HepG2 (cell line): Measurements from ENCODE around the gene RGL1. TPM values are rescaled to one million over a fixed set of nuclear protein-coding genes. Genes with fewer than 3 reads are reported as not detected.

Experiments
- ATAC-seq: fragments of 200-7000 bp; cut with Tn5 transposase; 3 replicates; pipeline ENCODE4 v1.9.1; 2020; ENCODE audit warnings: mild to moderate bottlenecking, moderate library complexity
- BruUV-seq: library from RNA; stranded (reverse); fragments of 400-500 nt; replicated peaks from 2 replicates; lab custom pipeline; 2021; lab: Mats Ljungman, UMichigan
- CTCF ChIA-PET: fragments of 300-600 bp; formaldehyde crosslinking; extraction: SDS; loops from one replicate; lab custom pipeline; 2021; ENCODE audit warnings: low total read pairs, inconsistent platforms, low intra/inter-chr PET ratio; lab: Yijun Ruan, JAX
- POLR2A ChIA-PET: fragments of 350-600 bp; sonication (Branson Sonifier 250); formaldehyde crosslinking; loops from one replicate; lab custom pipeline; 2020; ENCODE audit warnings: antibody characterized with exemption, inconsistent platforms; lab: Yijun Ruan, JAX
- DNase-seq: peaks from one replicate; pipeline ENCODE4 v3.0.0-alpha.2; 2015; ENCODE audit warnings: low spot score
- FAIRE-seq: peaks from 3 replicates; lab custom pipeline; 2011; peaks lifted over from hg19 to GRCh38; lab: Jason Lieb, UNC
- H2AFZ ChIP-seq: one replicate; pipeline ENCODE4 v1.6.1; 2011; ENCODE audit warnings: low read length, inconsistent platforms
- H3K27ac ChIP-seq: fragments of 300-600 bp; 3 replicates; pipeline ENCODE4 v1.8.0; 2011; ENCODE audit warnings: mixed run types, mild to moderate bottlenecking, mixed read lengths, low read length, inconsistent platforms; ENCODE audit not compliant: insufficient read depth; ENCODE audit errors: extremely low read length
- H3K27me3 ChIP-seq, 2 experiments: fragments of 200-600 bp in 1 of 2; 2 replicates in 1 of 2; 3 replicates in 1 of 2; pipeline versions ENCODE4 v1.6.0 to v1.8.0; 2011; ENCODE audit warnings: low read length in 2 of 2, mild to moderate bottlenecking in 2 of 2, moderate library complexity in 2 of 2, inconsistent platforms in 1 of 2; ENCODE audit not compliant: insufficient read depth in 2 of 2, control insufficient read depth in 1 of 2
- H3K36me3 ChIP-seq, 2 experiments: fragments of 200-600 bp in 1 of 2; replicated peaks in 1 of 2; 2 replicates in 1 of 2; 3 replicates in 1 of 2; pipeline versions ENCODE4 v1.5.1 to v1.8.0; 2011; ENCODE audit warnings: low read length in 2 of 2, inconsistent platforms in 1 of 2; ENCODE audit not compliant: insufficient read depth in 2 of 2, control insufficient read depth in 1 of 2
- H3K4me1 ChIP-seq: 2 replicates; pipeline ENCODE4 v1.5.1; 2012; ENCODE audit warnings: low read length, inconsistent platforms; ENCODE audit not compliant: insufficient read depth
- H3K4me2 ChIP-seq: 2 replicates; pipeline ENCODE4 v1.6.0; 2011; ENCODE audit warnings: low read depth, low read length, inconsistent platforms
- H3K4me3 ChIP-seq, 3 experiments: fragments of 200-600 bp in 1 of 3; sonication (generic), shearing (Covaris generic) in 1 of 3; replicated peaks in 1 of 3; 2 replicates each; pipeline ENCODE4 v1.5.1; 2011 to 2016; ENCODE audit warnings: low read length in 3 of 3, inconsistent platforms in 2 of 3, low read depth in 2 of 3, mild to moderate bottlenecking in 2 of 3, control low read depth in 1 of 3, mixed read lengths in 1 of 3; ENCODE audit not compliant: insufficient read depth in 1 of 3
- H3K79me2 ChIP-seq: one replicate; pipeline ENCODE4 v1.6.1; 2011; ENCODE audit warnings: low read length, inconsistent platforms; ENCODE audit not compliant: insufficient read depth
- H3K9ac ChIP-seq: 2 replicates; pipeline ENCODE4 v1.6.0; 2011; ENCODE audit warnings: mild to moderate bottlenecking, low read depth, low read length, inconsistent platforms; ENCODE audit not compliant: insufficient read depth
- H3K9me3 ChIP-seq: 2 replicates; pipeline ENCODE4 v1.5.1; 2012; ENCODE audit warnings: mild to moderate bottlenecking, low read length
- H4K20me1 ChIP-seq: 2 replicates; pipeline ENCODE4 v1.6.0; 2011; ENCODE audit warnings: inconsistent platforms, mild to moderate bottlenecking, low read length, moderate library complexity; ENCODE audit not compliant: insufficient read depth
- CSRNP1 ChIP-seq: sonication (generic); formaldehyde crosslinking; IDR thresholded peaks from 2 replicates; pipeline ENCODE4 v1.8.1; 2023; ENCODE audit warnings: mild to moderate bottlenecking, missing genetic modification reagents
- DMTF1 ChIP-seq: sonication (generic); formaldehyde crosslinking; IDR thresholded peaks from 2 replicates; pipeline ENCODE4 v1.4.0; 2020; ENCODE audit warnings: mild to moderate bottlenecking, missing genetic modification reagents
- HMG20A ChIP-seq: IDR thresholded peaks from 2 replicates; pipeline ENCODE4 v1.6.1; 2016; ENCODE audit warnings: borderline replicate concordance
- RAD21 ChIP-seq: fragments of 450-650 bp; formaldehyde crosslinking; IDR thresholded peaks from 2 replicates; pipeline ENCODE4 v1.5.0; 2020; ENCODE audit warnings: mild to moderate bottlenecking
- SNAPC2 ChIP-seq: sonication (generic); formaldehyde crosslinking; IDR thresholded peaks from 2 replicates; pipeline ENCODE4 v1.8.1; 2022; ENCODE audit warnings: mild to moderate bottlenecking, missing genetic modification reagents
- TEAD3 ChIP-seq: optimal IDR thresholded peaks from 2 replicates; pipeline ENCODE3; 2016; ENCODE audit warnings: borderline replicate concordance
- TEF ChIP-seq: sonication (generic); formaldehyde crosslinking; IDR thresholded peaks from 2 replicates; pipeline ENCODE4 v1.5.0; 2020; ENCODE audit warnings: missing genetic modification reagents
- TIGD3 ChIP-seq: sonication (generic); formaldehyde crosslinking; IDR thresholded peaks from 2 replicates; pipeline ENCODE4 v1.5.1; 2020; ENCODE audit warnings: mild to moderate bottlenecking, missing genetic modification reagents, borderline replicate concordance
- ZNF138 ChIP-seq: sonication (generic); formaldehyde crosslinking; IDR thresholded peaks from 2 replicates; pipeline ENCODE4 v1.5.0; 2020; ENCODE audit warnings: mild to moderate bottlenecking, low read depth, missing genetic modification reagents
- ZNF543 ChIP-seq: sonication (generic); formaldehyde crosslinking; IDR thresholded peaks from 2 replicates; pipeline ENCODE4 v1.4.0; 2020; ENCODE audit warnings: mild to moderate bottlenecking, missing genetic modification reagents
- ZNF562 ChIP-seq: sonication (generic); formaldehyde crosslinking; IDR thresholded peaks from 2 replicates; pipeline ENCODE4 v1.8.0; 2022; ENCODE audit warnings: missing genetic modification reagents, borderline replicate concordance
- ZNF674 ChIP-seq: sonication (generic); formaldehyde crosslinking; IDR thresholded peaks from 2 replicates; pipeline ENCODE4 v1.5.0; 2020; ENCODE audit warnings: low read depth, mild to moderate bottlenecking, missing genetic modification reagents
- ZNF710 ChIP-seq: sonication (generic); formaldehyde crosslinking; IDR thresholded peaks from 2 replicates; pipeline ENCODE4 v1.5.0; 2020; ENCODE audit warnings: mild to moderate bottlenecking, missing genetic modification reagents, borderline replicate concordance
- WGBS: methylation state at CpG from one replicate; pipeline ENCODE4 v1.1.6; 2017; ENCODE audit warnings: low lambda C conversion rate; 5-methylcytosine and 5-hydroxymethylcytosine counted together
- in situ Hi-C: cut with HindIII; loops from 2 replicates; pipeline ENCODE4 v1.10.0; 2017; ENCODE audit warnings: low pct_unique_long_range_greater_than_20kb; ENCODE audit not compliant: extremely low pct_ligation_motif_present
- intact Hi-C: fragments of 100-400 bp; cut with micrococcal nuclease; formaldehyde crosslinking; loops from one replicate; pipeline ENCODE4 v1.10.0; 2022; ENCODE audit not compliant: unreplicated experiment
- polyA plus RNA-seq, 8 experiments: library from polyadenylated mRNA; depleted of rRNA in 3 of 8; stranded (reverse) in 7 of 8; unstranded in 1 of 8; fragments of >200 nt; fragmentation: Illumina TruSeq in 4 of 8; extraction: Trizol in 4 of 8; gene quantifications; 2 replicates each; pipeline versions ENCODE4 v1.2.1 to v1.2.3, GENCODE V29; 2011 to 2016; ENCODE audit warnings: low read depth in 4 of 8, missing spikeins in 1 of 8, mixed read lengths in 1 of 8; ENCODE audit not compliant: insufficient read depth in 1 of 8
- total RNA-seq, 5 experiments: library from RNA; depleted of rRNA; stranded (reverse); fragments of >200 nt; fragmentation: Illumina TruSeq; extraction: Trizol; gene quantifications; 2 replicates each; pipeline ENCODE4 v1.2.3, GENCODE V29; 2016; ENCODE audit warnings: low read depth in 1 of 5

RGL1 gene
- total and polyA plus RNA-seq, 2 of the 13 experiments (the other 11 are each of a cell fraction or from before 2014, with no cell fraction given) = 3.5 to 4.7 TPM

GRCh38 chr1:183841550-183841949 is 36.6 kb downstream of the RGL1 start:
- no peaks in the 10 kb centered on the region for H3K36me3 ChIP-seq
- H2AFZ ChIP-seq = no peak overlapping the region
- H3K9me3 ChIP-seq = no peaks in the 10 kb centered on the region
- intact Hi-C loops = loop anchor here (5.0 to 10.0 kb wide), 4 partner anchors 34 to 193 kb away; partner anchors contain the start of genes COLGALT2 and RGL1
- peaks cover 36% of the 10 kb centered on the region for H3K4me1 ChIP-seq
- ATAC-seq (no peak), DNase-seq (no peak), FAIRE-seq (no peak)
- H3K27me3 ChIP-seq = no peaks in the 10 kb centered on the region
- no peaks in the 10 kb centered on the region for H3K79me2 ChIP-seq
- no peaks in the 10 kb centered on the region for H4K20me1 ChIP-seq
- POLR2A ChIA-PET = no interaction called here
- no peak overlapping the region for H3K27ac ChIP-seq
- in situ Hi-C loops = no loop called here
- no TSS peak for BruUV-seq
- WGBS = 40% methylated on average over 1 of the region's 1 CpG
- no peak overlapping the region for H3K9ac ChIP-seq
- no peak overlapping the region for H3K4me2 ChIP-seq
- no peak overlapping the region for H3K4me3 ChIP-seq
- CTCF ChIA-PET = no interaction called here
- TF ChIP-seq RAD21 (CRISPR knock-in tag) = no peak
- TF ChIP-seq ZNF674 = no peak
- no peak for TF ChIP-seq ZNF710 (CRISPR knock-in tag)
- TF ChIP-seq TEAD3 (CRISPR knock-in tag) = no peak
- TF ChIP-seq SNAPC2 (CRISPR knock-in tag) = no peak
- TF ChIP-seq TIGD3 = no peak
- TF ChIP-seq ZNF543 (CRISPR knock-in tag) = no peak
- TF ChIP-seq HMG20A (CRISPR knock-in tag) = no peak
- no peak for TF ChIP-seq ZNF138
- TF ChIP-seq CSRNP1 = no peak
- TF ChIP-seq TEF (CRISPR knock-in tag) = no peak
- TF ChIP-seq DMTF1 (CRISPR knock-in tag) = no peak
- TF ChIP-seq ZNF562 = no peak
